Prostate gland (tissue), 2 donors: ENCODE measurements around the gene WDR31. TPM values are rescaled to one million over a fixed set of nuclear protein-coding genes. Genes with fewer than 3 reads are reported as not detected.
A peak's percentile ranks its signal among the peaks of the same experiment; 100 is the strongest.
"Not testable (repeated sequence)": the region's sequence is repeated elsewhere in the genome, so short reads cannot be mapped to it uniquely, and the experiment has no call there.

ENCODE experiments used
- DNase-seq: peaks from one replicate; pipeline ENCODE4 v3.0.0-alpha.2; 2019; ENCODE audit warnings: low spot score
- H3K27ac ChIP-seq, 2 donors: fragments of 200-600 bp; sonication (generic); 2 replicates each; pipeline ENCODE4 v1.5.1; 2017 to 2019
- H3K27me3 ChIP-seq: fragments of 200-600 bp; sonication (generic); replicated peaks from 2 replicates; pipeline ENCODE4 v1.5.1; 2019; ENCODE audit not compliant: insufficient read depth
- H3K36me3 ChIP-seq, 2 donors: fragments of 200-600 bp; sonication (generic); 1 replicate in 1 of 2; 2 replicates in 1 of 2; pipeline versions ENCODE4 v1.5.1 to v1.8.1; 2017 to 2019
- H3K4me1 ChIP-seq: fragments of 200-600 bp; sonication (generic); replicated peaks from 2 replicates; pipeline ENCODE4 v1.5.1; 2019
- H3K4me3 ChIP-seq, 2 donors: fragments of 200-600 bp; sonication (generic); 2 replicates each; pipeline ENCODE4 v1.5.1; 2017 to 2019
- H3K9me3 ChIP-seq: fragments of 200-600 bp; sonication (generic); 2 replicates; pipeline ENCODE4 v1.5.1; 2017
- CTCF ChIP-seq, 4 experiments: fragments of 200-600 bp in 2 of 4; fragments of 450-650 bp in 2 of 4; sonication (generic) in 2 of 4; IDR thresholded peaks; 1 replicate in 3 of 4; 2 replicates in 1 of 4; pipeline ENCODE4 v1.5.1; 2016 to 2019; ENCODE audit warnings: antibody characterized with exemption in 4 of 4, mild to moderate bottlenecking in 2 of 4, moderate library complexity in 2 of 4
- POLR2A ChIP-seq: fragments of 450-650 bp; IDR thresholded peaks from one replicate; pipeline ENCODE4 v1.6.1; 2016; ENCODE audit warnings: antibody characterized with exemption, mild to moderate bottlenecking
- POLR2AphosphoS5 ChIP-seq: sonication (generic); formaldehyde crosslinking; IDR thresholded peaks from one replicate; pipeline ENCODE4 v1.6.1; 2017; ENCODE audit warnings: antibody characterized with exemption
- WGBS: methylation state at CpG from one replicate; pipeline ENCODE4 v1.1.5; 2018; 5-methylcytosine and 5-hydroxymethylcytosine counted together
- intact Hi-C: fragments of 100-400 bp; cut with DNase I; formaldehyde crosslinking; loops from one replicate; pipeline ENCODE4 v1.14.2; 2022
- total RNA-seq, 2 donors: library from RNA; depleted of rRNA; stranded (reverse); fragments of >200 nt; gene quantifications; one replicate each; pipeline ENCODE4 v1.1.0, GENCODE V29; 2016

Gene WDR31
- total RNA-seq, 2 donors from 2014 or later = 5.1 to 6.4 TPM

DNA sequence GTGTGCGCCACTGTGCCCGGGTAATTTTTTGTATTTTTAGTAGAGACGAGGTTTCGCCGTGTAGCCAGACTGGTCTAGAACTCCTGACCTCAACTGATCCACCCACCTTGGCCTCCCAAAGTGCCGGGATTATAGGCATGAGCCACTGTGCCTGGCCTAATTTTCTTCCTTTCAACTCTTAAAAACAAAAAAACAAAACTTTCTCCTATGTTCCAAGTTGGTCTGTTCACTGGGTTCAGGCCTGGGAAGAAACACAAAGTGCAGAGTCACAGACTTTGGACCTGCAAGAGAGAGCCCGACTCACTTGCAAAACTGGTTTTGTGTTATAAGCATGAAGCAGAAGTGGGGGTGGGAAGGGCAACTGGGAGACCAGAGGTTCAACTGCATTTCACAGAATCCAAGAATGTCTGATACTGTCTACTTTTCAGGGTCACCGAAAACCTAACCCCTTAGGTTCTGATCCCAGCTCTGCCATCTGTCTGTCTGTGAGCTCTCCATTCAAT, 41.9 kb upstream of the WDR31 start:
- H3K4me1 ChIP-seq = no peaks in the 10 kb centered on the region
- H3K36me3 ChIP-seq = no peaks in the 10 kb centered on the region
- peak overlapping the region; percentile 82 to 89 for H3K27ac ChIP-seq
- no peaks in the 10 kb centered on the region for H3K9me3 ChIP-seq
- TF ChIP-seq POLR2AphosphoS5 = peak; percentile 82
- no peak for TF ChIP-seq POLR2A
- TF ChIP-seq CTCF (IDR thresholded peaks at IDR 0.05) = no peak
- no peaks in the 10 kb centered on the region for H3K27me3 ChIP-seq
- intact Hi-C loops = no loop called here
- 62% methylated on average over 8 of the region's 8 CpGs for WGBS
- DNase-seq = peak; percentile 82
- no peak overlapping the region for H3K4me3 ChIP-seq

DNA sequence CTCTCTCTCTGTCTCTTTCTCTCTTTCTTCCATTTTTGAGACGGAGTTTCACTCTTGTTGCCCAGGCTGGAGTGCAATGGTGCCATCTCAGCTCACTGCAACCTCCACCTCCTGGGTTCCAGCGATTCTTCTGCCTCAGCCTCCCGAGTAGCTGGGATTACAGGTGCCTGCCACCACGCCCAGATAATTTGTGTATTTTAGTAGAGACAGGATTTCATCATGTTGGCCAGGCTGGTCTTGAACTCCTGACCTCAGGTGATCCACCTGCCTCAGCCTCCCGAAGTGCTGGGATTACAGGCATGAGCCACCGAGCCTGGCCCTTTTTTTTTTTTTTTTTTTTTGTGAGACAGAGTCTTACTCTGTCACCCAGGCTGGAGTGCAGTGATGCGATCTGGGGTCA, 41.4 kb upstream of the WDR31 start:
- intact Hi-C loops = not testable (repeated sequence)
- H3K27ac ChIP-seq = peak overlapping the region; percentile 82 to 89
- 72% methylated on average over 6 of the region's 7 CpGs for WGBS

DNA sequence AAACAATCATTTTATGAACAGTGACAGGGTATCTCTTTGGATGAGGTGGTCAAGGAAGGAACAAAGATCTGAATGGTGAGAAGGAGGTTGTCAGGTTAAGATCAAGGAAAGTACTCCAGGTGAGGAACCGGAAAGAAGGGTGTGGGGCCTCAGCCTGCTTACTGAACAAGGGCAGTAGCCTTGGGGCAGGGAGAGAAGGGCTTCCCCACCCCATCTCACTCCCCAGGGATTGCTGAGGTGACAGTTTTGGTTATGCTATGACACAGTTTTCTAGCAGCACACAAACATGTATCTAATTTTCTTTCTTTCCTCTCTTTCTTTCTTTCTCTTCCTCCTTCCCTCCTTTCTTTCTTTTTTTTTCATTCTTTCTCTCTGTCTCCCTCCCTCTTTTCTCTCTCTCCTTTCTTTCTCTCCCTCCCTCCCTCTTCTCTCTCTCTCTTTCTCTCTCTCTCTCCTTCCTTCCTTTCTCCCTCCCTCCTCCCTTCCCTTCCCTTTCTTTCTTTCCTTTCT, 40.8 kb upstream of the WDR31 start:
- intact Hi-C loops = no loop called here
- no peak for DNase-seq

More for the DNA sequence above, 41.4 kb upstream of the WDR31 start:
- H3K27me3 ChIP-seq, H3K9me3 ChIP-seq, DNase-seq, H3K4me3 ChIP-seq, H3K36me3 ChIP-seq, H3K4me1 ChIP-seq: not testable (repeated sequence)

GRCh38 chr9:113379829-113380210, 39.7 kb upstream of the WDR31 start:
- H3K27me3 ChIP-seq, DNase-seq, H3K4me3 ChIP-seq, H3K9me3 ChIP-seq, H3K27ac ChIP-seq, H3K4me1 ChIP-seq, H3K36me3 ChIP-seq, intact Hi-C loops: not testable (repeated sequence)
- 88% methylated on average over 2 of the region's 2 CpGs for WGBS

More for the DNA sequence above, 40.8 kb upstream of the WDR31 start:
- WGBS = 35% methylated on average over 1 of the region's 1 CpG
- Histone ChIP-seq H3K27ac (peak overlapping the region; percentile 82 to 89), H3K36me3 (no peaks in the 10 kb centered on the region), H3K27me3 (no peaks in the 10 kb centered on the region), H3K4me1 (no peaks in the 10 kb centered on the region), H3K9me3 (no peaks in the 10 kb centered on the region), H3K4me3 (no peak overlapping the region)
- TF ChIP-seq POLR2AphosphoS5 = no peak

DNA sequence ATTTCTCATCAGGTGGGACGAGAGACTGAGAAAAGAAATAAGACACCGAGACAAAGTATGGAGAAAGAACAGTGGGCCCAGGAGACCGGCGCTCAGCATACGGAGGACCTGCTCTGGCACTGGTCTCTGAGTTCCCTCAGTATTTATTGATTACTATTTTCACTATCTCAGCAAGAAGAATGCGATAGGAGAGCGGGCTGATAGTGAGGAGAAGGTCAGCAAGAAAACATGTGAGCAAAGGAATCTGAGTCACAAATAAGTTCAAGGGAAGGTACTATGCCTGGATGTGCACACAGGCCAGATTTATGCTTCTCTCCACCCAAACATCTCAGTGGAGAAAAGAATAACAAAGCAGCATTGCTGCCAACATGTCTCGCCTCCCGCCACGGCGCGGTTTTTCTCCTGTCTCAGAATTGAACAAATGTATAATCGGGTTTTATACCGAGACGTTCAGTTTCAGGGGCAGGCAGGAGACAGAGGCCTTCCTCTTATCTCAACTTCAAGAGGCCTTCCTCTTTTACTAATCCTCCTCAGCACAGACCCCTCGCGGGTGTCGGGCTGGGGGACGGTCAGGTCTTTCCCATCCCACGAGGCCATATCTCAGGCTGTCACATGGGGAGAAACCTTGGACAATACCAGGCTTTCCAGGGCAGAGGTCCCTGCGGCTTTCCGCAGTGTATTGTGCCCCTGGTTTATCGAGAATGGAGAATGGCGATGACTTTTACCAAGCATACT, 39.2 kb upstream of the WDR31 start:
- WGBS = 75% methylated on average over 24 of the region's 24 CpGs
- H3K27me3 ChIP-seq, H3K36me3 ChIP-seq, DNase-seq, intact Hi-C loops, H3K4me3 ChIP-seq, H3K27ac ChIP-seq, H3K4me1 ChIP-seq, H3K9me3 ChIP-seq: not testable (repeated sequence)

- H3K4me3 ChIP-seq = peak within 1 kb of the TSS; percentile 55 to 89
- 1% methylated on average over 57 of the region's 74 CpGs for WGBS
- intact Hi-C loops = no loop called here
Measured at GRCh38 chr9:113376634-113377567, 36.8 kb upstream of the WDR31 start, which contains the start of gene HDHD3. Gene HDHD3, minus strand, starts transcription at chr9:113376986. Its CDS starts 2,632 bp downstream, at chr9:113374354.

More at GRCh38 chr9:113376634-113377567, 36.8 kb upstream of the WDR31 start, which contains the start of gene HDHD3:
- Histone ChIP-seq H3K27me3 (no peaks in the 10 kb centered on the region), H3K36me3 (peaks cover 0 to 8% of the 10 kb centered on the region in 2 donors), H3K27ac (peak within 1 kb of the TSS; percentile 73 to 84), H3K9me3 (no peaks in the 10 kb centered on the region), H3K4me1 (no peaks in the 10 kb centered on the region)
- DNase-seq = peak; percentile 88
- TF ChIP-seq POLR2A (peak; percentile 85), POLR2AphosphoS5 (peak; percentile 88), CTCF (IDR thresholded peaks at IDR 0.05) (peak in 2 of 4 experiments; percentile 9 to 25)
